SK-N-SH (cell line): ENCODE measurements around the gene RAB3A. TPM values are rescaled to one million over a fixed set of nuclear protein-coding genes. Genes with fewer than 3 reads are reported as not detected.

Experiments
- CTCF ChIA-PET: fragments of 300-600, 350-600 bp; formaldehyde crosslinking; extraction: SDS; loops from one replicate; lab custom pipeline; 2021; lab: Yijun Ruan, JAX
- POLR2A ChIA-PET: fragments of 350-600 bp; sonication (Branson Sonifier 250); formaldehyde crosslinking; extraction: SDS; loops from one replicate; lab custom pipeline; 2020; ENCODE audit warnings: antibody characterized with exemption, inconsistent platforms; lab: Yijun Ruan, JAX
- DNase-seq: peaks from one replicate; pipeline ENCODE4 v3.0.0; 2012
- H2AFZ ChIP-seq: fragments of 200-600 bp; sonication (generic); 2 replicates; pipeline ENCODE4 v1.8.1; 2016; ENCODE audit warnings: antibody characterized with exemption, mild to moderate bottlenecking, low read depth
- H3F3A ChIP-seq: fragments of 200-600 bp; sonication (generic); replicated peaks from 2 replicates; pipeline ENCODE3; 2016; ENCODE audit warnings: antibody characterized with exemption, mild to moderate bottlenecking; ENCODE audit not compliant: insufficient read depth
- H3K27ac ChIP-seq, 2 experiments: fragments of 200-500 bp in 1 of 2; fragments of 200-600 bp in 1 of 2; sonication (Bioruptor generic) in 1 of 2; sonication (generic), shearing (Covaris generic) in 1 of 2; 2 replicates each; pipeline versions ENCODE4 v1.5.1 to v1.6.1; 2014 to 2016; ENCODE audit warnings: low read depth in 2 of 2, inconsistent platforms in 1 of 2, low read length in 1 of 2, mild to moderate bottlenecking in 1 of 2, mixed read lengths in 1 of 2
- H3K27me3 ChIP-seq: fragments of 200-600 bp; sonication (generic), shearing (Covaris generic); 2 replicates; pipeline ENCODE4 v1.6.1; 2016; ENCODE audit warnings: mixed run types; ENCODE audit not compliant: insufficient read depth
- H3K36me3 ChIP-seq, 2 experiments: fragments of 200-500 bp in 1 of 2; fragments of 200-600 bp in 1 of 2; sonication (Bioruptor generic) in 1 of 2; sonication (generic) in 1 of 2; replicated peaks in 1 of 2; 2 replicates each; pipeline versions ENCODE3 to v1.5.1; 2014 to 2016; ENCODE audit warnings: low read length in 1 of 2, mild to moderate bottlenecking in 1 of 2; ENCODE audit not compliant: insufficient read depth in 2 of 2, control insufficient read depth in 1 of 2
- H3K4me1 ChIP-seq, 2 experiments: fragments of 200-500 bp in 1 of 2; fragments of 200-600 bp in 1 of 2; sonication (Bioruptor generic) in 1 of 2; sonication (generic), shearing (Covaris generic) in 1 of 2; 2 replicates each; pipeline versions ENCODE4 v1.5.1 to v1.6.1; 2014 to 2016; ENCODE audit warnings: low read depth in 1 of 2, low read length in 1 of 2, mixed run types in 1 of 2; ENCODE audit not compliant: insufficient read depth in 2 of 2, control insufficient read depth in 1 of 2
- H3K4me2 ChIP-seq: fragments of 200-600 bp; sonication (generic), shearing (Covaris generic); 2 replicates; pipeline ENCODE4 v1.6.1; 2017; ENCODE audit warnings: mixed run types
- H3K4me3 ChIP-seq, 2 experiments: fragments of 200-500 bp in 1 of 2; fragments of 200-600 bp in 1 of 2; sonication (Bioruptor generic) in 1 of 2; sonication (generic), shearing (Covaris generic) in 1 of 2; 2 replicates each; pipeline versions ENCODE4 v1.5.1 to v1.8.1; 2014 to 2016; ENCODE audit warnings: low read depth in 2 of 2, inconsistent platforms in 1 of 2, low read length in 1 of 2, mild to moderate bottlenecking in 1 of 2, mixed read lengths in 1 of 2, moderate library complexity in 1 of 2
- H3K79me2 ChIP-seq: fragments of 200-600 bp; sonication (generic); 2 replicates; pipeline ENCODE4 v1.8.1; 2017; ENCODE audit warnings: mild to moderate bottlenecking; ENCODE audit not compliant: insufficient read depth
- H3K9ac ChIP-seq: fragments of 200-600 bp; sonication (generic); 2 replicates; pipeline ENCODE4 v1.6.1; 2017; ENCODE audit warnings: mixed run types
- H3K9me2 ChIP-seq: fragments of 200-600 bp; sonication (generic); 2 replicates; pipeline ENCODE4 v1.6.1; 2017; ENCODE audit warnings: mixed run types
- H3K9me3 ChIP-seq: fragments of 200-600 bp; sonication (generic); 2 replicates; pipeline ENCODE4 v1.6.1; 2017; ENCODE audit warnings: mixed run types, mild to moderate bottlenecking, moderate library complexity
- H4K20me1 ChIP-seq: fragments of 200-600 bp; sonication (generic); 2 replicates; pipeline ENCODE4 v1.6.1; 2017; ENCODE audit warnings: mild to moderate bottlenecking, mixed run types; ENCODE audit not compliant: insufficient read depth
- EP300 ChIP-seq, 2 experiments: IDR thresholded peaks; 2 replicates each; pipeline versions ENCODE4 v1.4.0 to v1.6.1; 2012; ENCODE audit warnings: borderline replicate concordance in 1 of 2, low read depth in 1 of 2, low read length in 1 of 2
- GABPA ChIP-seq: IDR thresholded peaks from 2 replicates; pipeline ENCODE4 v1.4.0; 2012; ENCODE audit warnings: low read depth, mild to moderate bottlenecking
- POLR2AphosphoS5 ChIP-seq: IDR thresholded peaks from 2 replicates; pipeline ENCODE4 v1.6.1; 2012; ENCODE audit warnings: low read depth, low read length
- RAD21 ChIP-seq: IDR thresholded peaks from 2 replicates; pipeline ENCODE4 v1.6.1; 2012; ENCODE audit warnings: mild to moderate bottlenecking, low read length
- RFX5 ChIP-seq: IDR thresholded peaks from 2 replicates; pipeline ENCODE4 v1.6.1; 2012; ENCODE audit warnings: mild to moderate bottlenecking, improper control_type of control experiment, low read length
- SIN3A ChIP-seq: IDR thresholded peaks from 2 replicates; pipeline ENCODE4 v1.6.1; 2012; ENCODE audit warnings: low read depth, mild to moderate bottlenecking, low read length, moderate library complexity, borderline replicate concordance
- SMC3 ChIP-seq: IDR thresholded peaks from 2 replicates; pipeline ENCODE4 v1.6.1; 2012; ENCODE audit warnings: low read depth, low read length, improper control_type of control experiment
- WGBS: methylation state at CpG from one replicate; pipeline ENCODE4 v1.1.6; 2017; ENCODE audit warnings: low lambda C conversion rate; 5-methylcytosine and 5-hydroxymethylcytosine counted together
- polyA plus RNA-seq, 3 experiments: library from polyadenylated mRNA; depleted of rRNA; stranded (reverse); fragments of >200 nt; gene quantifications; 2 replicates each; pipeline ENCODE4 v1.2.3, GENCODE V29; 2012
- TF ChIP-seq, protein P1 (sequence below): fragments of 150-350 bp; IDR thresholded peaks from 2 replicates; pipeline ENCODE4 v1.6.1; 2017; ENCODE audit warnings: antibody characterized with exemption, low read length, low read depth, borderline replicate concordance
- TF ChIP-seq, protein P2 (sequence below): fragments of 200-600 bp; sonication (generic); IDR thresholded peaks from 2 replicates; pipeline ENCODE4 v1.6.1; 2017; ENCODE audit warnings: antibody characterized with exemption, mild to moderate bottlenecking, moderate library complexity

The RAB3A gene
- polyA plus RNA-seq, 1 of the 3 experiments (the other 2 are of a cell fraction): 9.7 TPM

DNA sequence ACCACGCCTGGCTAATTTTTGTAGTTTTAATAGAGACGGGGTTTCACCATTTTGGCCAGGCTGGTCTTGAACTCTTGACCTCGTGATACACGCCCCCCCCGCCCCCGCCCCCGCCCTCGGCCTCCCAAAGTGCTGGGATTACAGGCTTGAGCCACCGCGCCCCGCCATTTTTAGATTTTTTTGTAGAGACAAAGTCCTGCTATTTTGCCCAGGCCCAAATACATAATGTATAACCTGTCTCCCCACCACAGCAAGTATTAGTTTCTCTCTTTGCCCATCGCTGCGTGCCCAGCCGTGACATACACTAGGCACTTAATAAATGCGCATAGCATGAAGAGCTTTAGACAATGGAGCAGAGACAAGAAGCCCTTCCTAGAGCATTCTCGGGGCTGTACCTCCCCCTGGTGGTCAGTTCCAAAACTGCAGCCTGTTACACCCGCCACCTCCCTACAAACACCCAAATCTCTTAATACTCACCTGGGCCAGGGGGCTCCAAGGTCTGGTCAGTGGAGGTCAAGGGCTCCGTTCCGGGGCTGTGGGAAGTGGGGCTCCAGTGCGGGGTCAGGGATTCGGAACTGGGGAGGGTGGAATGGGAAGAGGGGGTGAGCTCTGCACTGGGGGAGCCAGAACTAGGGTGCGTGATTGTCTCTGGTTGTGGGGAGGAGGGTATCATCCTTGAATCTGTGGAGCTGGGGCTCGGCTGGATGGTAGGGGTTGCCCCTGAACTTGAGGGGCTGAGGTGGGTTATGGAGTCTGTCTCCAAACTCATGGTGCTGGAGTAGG is 47.9 kb upstream of the RAB3A start:
- TF ChIP-seq POLR2AphosphoS5 (no peak), SIN3A (no peak), EP300 (IDR thresholded peaks at IDR 0.05; ENCODE audit: borderline replicate concordance in 1 of 2, low read depth in 1 of 2, low read length in 1 of 2) (no peak), GABPA (no peak), RAD21 (peak; percentile 96), SMC3 (peak; percentile 96)
- TF ChIP-seq, protein P1, sequence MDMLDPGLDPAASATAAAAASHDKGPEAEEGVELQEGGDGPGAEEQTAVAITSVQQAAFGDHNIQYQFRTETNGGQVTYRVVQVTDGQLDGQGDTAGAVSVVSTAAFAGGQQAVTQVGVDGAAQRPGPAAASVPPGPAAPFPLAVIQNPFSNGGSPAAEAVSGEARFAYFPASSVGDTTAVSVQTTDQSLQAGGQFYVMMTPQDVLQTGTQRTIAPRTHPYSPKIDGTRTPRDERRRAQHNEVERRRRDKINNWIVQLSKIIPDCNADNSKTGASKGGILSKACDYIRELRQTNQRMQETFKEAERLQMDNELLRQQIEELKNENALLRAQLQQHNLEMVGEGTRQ: no peak
- TF ChIP-seq, protein P2, sequence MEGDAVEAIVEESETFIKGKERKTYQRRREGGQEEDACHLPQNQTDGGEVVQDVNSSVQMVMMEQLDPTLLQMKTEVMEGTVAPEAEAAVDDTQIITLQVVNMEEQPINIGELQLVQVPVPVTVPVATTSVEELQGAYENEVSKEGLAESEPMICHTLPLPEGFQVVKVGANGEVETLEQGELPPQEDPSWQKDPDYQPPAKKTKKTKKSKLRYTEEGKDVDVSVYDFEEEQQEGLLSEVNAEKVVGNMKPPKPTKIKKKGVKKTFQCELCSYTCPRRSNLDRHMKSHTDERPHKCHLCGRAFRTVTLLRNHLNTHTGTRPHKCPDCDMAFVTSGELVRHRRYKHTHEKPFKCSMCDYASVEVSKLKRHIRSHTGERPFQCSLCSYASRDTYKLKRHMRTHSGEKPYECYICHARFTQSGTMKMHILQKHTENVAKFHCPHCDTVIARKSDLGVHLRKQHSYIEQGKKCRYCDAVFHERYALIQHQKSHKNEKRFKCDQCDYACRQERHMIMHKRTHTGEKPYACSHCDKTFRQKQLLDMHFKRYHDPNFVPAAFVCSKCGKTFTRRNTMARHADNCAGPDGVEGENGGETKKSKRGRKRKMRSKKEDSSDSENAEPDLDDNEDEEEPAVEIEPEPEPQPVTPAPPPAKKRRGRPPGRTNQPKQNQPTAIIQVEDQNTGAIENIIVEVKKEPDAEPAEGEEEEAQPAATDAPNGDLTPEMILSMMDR: peak; percentile 96
- Histone ChIP-seq H4K20me1 (no peaks in the 10 kb centered on the region), H3K4me1 (no peaks in the 10 kb centered on the region), H3K4me3 (no peak overlapping the region), H3K27ac (no peak overlapping the region), H3K4me2 (no peak overlapping the region), H3K36me3 (no peaks in the 10 kb centered on the region), H3F3A (peaks cover 3% of the 10 kb centered on the region), H3K9me2 (no peaks in the 10 kb centered on the region), H3K9ac (no peak overlapping the region), H3K79me2 (no peaks in the 10 kb centered on the region), H2AFZ (no peak overlapping the region), H3K27me3 (peaks cover 19% of the 10 kb centered on the region), H3K9me3 (no peaks in the 10 kb centered on the region)
- CTCF ChIA-PET: interaction anchor here (0.6 to 19.4 kb wide), 50 partner anchors 8 to 244 kb away, joined by 3 to 505 read pairs (median 5); partner anchors contain the start of genes IQCN, JUND, LSM4 and MPV17L2
- 21% methylated on average over 23 of the region's 23 CpGs for WGBS
- POLR2A ChIA-PET: interaction anchor here (1.2 to 1.7 kb wide), 2 partner anchors 43 to 47 kb away, joined by 5 to 7 read pairs; no protein-coding TSS in a partner anchor
- peak; percentile 86 for DNase-seq

DNA sequence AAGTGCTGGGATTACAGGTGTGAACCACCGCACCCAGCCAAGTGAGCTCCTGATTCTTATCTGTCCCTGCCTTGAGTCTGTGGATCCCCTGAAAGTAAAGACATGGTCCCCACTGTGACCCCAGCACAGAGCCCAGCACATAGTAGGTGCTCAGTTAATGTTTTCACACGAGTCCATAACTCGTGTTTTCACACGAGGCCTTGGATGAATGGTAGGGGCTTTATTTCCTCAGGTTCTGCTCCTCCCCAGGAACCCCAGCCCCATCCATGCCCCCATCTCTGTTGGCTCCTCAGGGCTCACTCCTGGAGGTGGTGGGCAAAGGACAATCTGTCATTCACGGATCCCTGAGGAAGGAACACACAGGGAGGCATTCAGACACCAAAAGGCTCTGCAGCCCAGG is 46.0 kb upstream of the RAB3A start:
- POLR2A ChIA-PET: interaction anchor here (0.6 kb wide), 2 partner anchors 10 to 125 kb away, joined by 3 read pairs; no protein-coding TSS in a partner anchor

More for the DNA sequence above, 46.0 kb upstream of the RAB3A start:
- H3K36me3 ChIP-seq: no peaks in the 10 kb centered on the region
- peaks cover 9% of the 10 kb centered on the region; the same call in 1 of the 2 replicates for H3K27me3 ChIP-seq
- H3K27ac ChIP-seq: no peak overlapping the region
- no peaks in the 10 kb centered on the region for H3K9me3 ChIP-seq
- no peak overlapping the region for H3K9ac ChIP-seq
- 68% methylated on average over 5 of the region's 5 CpGs for whole genome bisulfite sequencing
- H3K79me2 ChIP-seq: no peaks in the 10 kb centered on the region
- DNase-seq: no peak
- H3F3A ChIP-seq: peaks cover 3% of the 10 kb centered on the region
- TF ChIP-seq RAD21: no peak
- no peak for TF ChIP-seq RFX5
- no peaks in the 10 kb centered on the region for H4K20me1 ChIP-seq
- no peak overlapping the region for H2AFZ ChIP-seq
- H3K4me2 ChIP-seq: no peak overlapping the region
- no peak overlapping the region for H3K4me3 ChIP-seq
- H3K9me2 ChIP-seq: no peaks in the 10 kb centered on the region
- no peaks in the 10 kb centered on the region for H3K4me1 ChIP-seq
- CTCF ChIA-PET: interaction anchor here (1.2 to 19.4 kb wide), 6 partner anchors 10 to 89 kb away, joined by 3 to 505 read pairs (median 4); partner anchors contain the start of genes MPV17L2 and RAB3A
